HK-2 (cell line): ENCODE results near the gene OVAAL.

Experiments
- DNase-seq: peaks from one replicate; pipeline ENCODE4 v3.0.0-alpha.2; 2018; ENCODE audit not compliant: unreplicated experiment

Gene OVAAL

GRCh38 chr1:180571060-180571831 lies 12.5 kb downstream of the OVAAL start:
- no peak for DNase-seq

DNA sequence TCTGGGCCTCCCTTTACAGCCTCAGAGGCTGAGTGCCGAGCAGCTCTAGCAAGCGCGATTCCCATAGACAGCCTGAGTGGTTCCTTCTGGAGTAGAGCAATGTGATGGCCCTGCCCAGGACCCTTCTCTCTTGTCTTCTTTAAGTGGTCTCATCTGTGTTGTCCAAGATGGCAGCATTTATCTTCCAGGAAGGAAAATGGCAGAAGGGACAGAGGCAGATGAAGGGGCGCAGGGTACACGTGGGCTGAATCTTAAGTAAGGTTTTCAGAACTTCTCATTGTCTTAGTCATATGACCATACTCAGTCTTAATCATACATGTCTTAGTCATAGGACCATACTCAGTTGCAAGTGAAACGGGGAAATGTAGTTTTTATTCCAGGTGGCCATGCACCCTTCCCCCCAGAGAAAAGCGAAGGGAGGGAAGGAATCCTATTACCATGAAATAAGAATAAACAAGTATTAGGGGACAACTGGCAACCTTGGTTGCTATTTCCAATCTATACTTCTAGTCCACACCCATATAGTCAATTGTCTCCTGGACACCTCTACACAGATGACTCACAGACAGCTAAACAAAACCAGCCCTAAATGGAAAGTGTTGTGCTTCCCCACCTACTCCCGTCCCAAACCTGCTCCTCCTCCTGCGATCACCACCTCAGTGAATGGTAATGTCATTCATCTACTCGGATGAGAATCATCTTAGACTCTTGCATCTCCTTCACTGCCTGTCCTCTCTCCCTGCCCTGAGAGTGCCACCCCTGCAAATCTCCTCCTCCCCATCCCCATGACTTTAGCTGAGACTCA lies 13.3 kb downstream of the OVAAL start:
- DNase-seq: no peak

DNA sequence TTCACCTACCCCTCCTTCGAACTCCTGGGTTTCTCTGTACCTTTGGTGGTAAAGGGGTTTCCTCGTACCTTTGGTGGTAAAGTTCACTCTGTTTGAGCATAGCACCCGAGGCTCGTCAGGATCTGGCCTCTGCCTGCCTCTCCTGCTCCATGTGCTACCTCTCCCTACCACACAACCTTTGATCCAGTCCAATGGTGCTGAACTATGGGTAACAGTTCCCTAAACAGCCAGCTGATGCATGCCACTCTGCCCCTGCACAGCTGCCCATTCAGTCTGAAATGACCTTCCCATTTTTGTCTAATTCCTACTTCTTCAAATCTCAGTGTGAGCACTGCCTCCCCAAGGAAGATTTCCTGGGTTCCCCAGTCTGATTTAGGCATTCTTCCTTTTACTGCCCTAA lies 14.0 kb downstream of the OVAAL start:
- no peak for DNase-seq

GRCh38 chr1:180574031-180574713 lies 15.4 kb downstream of the OVAAL start:
- no peak for DNase-seq

DNA sequence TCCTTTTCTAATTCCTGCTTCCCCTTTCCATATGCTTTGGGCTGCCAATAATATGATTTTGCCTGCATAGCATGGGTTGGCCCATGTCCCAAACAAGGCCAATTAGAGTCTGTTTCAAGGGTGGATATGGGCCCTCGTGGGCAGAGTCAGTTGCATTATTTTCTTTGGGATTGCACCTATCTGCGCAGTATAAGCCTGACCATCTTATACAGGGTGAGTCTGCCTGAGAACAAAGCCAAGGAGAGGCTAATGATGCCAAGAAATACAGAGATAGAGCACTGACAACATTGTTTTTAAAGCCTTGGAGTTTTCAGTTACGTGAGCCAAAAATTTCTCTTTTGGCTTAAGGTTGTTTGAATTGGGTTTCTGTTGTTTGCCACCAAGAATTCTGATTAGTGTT lies 18.6 kb downstream of the OVAAL start:
- no peak for DNase-seq

DNA sequence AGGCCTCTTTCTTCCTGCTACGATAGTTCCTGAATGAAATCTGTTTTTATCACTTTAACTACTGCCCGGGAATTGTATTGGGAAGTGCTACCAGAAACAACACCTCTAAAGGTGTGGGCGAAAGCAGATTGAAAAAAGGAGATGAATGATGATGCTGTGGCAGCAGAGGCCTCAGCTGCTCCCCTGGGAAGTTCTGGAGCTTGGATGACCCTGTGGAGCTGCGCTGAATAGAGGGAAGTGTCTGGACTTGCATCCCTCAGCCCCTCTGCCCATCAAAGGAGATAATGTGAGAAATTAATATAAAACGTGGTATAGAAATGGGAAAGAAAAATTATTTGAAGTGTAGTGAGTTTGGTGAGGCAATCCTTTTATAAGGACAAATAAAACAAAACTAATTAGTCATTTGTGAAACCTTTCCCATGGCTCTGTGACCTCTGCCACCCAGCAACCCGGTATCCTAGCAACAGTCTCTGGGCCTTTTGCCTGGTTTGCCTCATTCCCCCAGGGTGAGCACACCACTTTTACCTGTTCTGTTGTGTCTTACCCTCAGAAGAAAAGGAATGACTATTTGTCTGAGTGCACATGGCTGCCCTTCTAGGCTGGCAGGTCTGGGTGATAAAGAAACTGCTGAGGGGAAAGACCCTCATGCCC lies 21.3 kb downstream of the OVAAL start:
- no peak for DNase-seq

DNA sequence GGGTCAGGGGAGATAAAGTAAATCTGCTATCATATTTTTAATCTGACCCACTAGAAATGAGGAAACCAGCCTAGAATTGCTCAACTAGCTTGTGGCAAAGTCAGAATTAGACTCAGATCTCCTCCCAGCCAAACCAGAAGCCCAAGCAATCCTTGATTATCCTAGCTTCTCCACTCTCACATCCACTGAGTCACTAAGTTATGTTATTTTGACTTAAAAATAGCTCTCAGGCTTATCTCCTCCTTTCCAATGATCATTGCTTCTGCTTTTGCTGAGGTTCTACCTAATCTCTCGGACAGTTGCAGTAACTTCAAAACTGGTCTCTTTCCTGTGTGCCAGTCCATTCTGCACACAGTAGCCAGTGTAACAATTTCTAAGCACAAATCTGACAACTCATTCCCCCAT lies 22.9 kb downstream of the OVAAL start:
- DNase-seq: no peak

GRCh38 chr1:180584869-180585268 lies 26.1 kb downstream of the OVAAL start:
- DNase-seq: no peak

DNA sequence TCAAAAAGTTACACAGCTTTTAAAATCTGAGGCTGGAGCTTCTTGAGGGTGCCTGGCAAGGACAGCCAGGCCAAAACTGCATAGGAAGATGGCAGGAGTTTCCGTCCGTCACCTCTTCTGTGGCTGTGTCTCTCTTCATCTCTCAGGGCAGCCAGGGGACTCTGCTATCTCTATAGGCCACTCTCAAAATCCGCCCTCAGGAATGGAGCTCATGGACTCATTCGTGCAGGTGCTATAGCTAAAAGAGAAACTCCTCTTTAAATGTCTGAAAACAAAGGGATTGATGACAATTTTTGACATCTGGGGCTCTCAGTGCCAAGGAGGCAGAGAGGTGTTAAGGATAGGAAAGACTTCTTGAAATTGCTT lies 27.2 kb downstream of the OVAAL start:
- no peak for DNase-seq

GRCh38 chr1:180586671-180587155 lies 27.9 kb downstream of the OVAAL start:
- DNase-seq: peak; percentile 69

- DNase-seq: no peak
Observed at GRCh38 chr1:180588121-180588520, 29.4 kb downstream of the OVAAL start.

DNA sequence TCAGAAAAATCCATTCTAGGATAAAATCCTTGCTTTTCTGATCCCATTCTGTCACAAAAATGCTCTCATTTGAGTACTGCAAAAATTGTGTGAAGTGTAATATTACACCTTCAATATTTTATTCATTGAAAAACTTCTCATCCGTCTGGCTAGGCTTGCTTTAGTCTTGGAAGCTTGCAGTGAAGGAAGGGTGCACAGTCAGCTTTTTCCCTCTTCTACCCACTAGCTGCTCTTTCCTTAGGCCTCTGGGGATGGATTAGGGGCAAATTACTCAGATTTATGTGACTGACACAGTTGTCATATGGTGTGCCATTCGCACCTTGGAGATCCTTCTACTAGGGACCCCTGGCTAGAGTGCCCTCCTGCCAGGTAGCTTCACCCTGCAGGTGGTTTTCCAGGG lies 32.1 kb downstream of the OVAAL start:
- DNase-seq: no peak

- no peak for DNase-seq
Observed at GRCh38 chr1:180593382-180593781, 34.6 kb downstream of the OVAAL start.

DNA sequence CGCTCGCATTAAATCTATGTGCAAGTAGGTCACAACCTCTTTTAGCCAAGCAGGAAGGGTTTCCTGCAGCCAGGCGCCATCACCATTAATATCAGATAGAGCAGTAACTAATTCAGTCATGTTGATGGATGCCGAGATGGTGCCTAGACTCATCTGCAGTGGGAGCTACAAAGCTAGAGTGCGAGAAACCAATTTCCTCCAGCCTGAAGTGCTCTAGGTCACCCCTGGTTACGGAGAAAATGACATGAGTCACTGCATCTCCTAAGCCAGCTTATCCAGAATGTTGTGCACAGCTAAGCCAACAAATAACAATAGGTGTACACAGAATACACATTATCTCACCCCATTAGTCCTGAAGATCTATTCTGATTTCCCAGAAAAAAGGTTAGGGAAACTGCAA lies 36.0 kb downstream of the OVAAL start:
- peak; percentile 32 for DNase-seq

DNA sequence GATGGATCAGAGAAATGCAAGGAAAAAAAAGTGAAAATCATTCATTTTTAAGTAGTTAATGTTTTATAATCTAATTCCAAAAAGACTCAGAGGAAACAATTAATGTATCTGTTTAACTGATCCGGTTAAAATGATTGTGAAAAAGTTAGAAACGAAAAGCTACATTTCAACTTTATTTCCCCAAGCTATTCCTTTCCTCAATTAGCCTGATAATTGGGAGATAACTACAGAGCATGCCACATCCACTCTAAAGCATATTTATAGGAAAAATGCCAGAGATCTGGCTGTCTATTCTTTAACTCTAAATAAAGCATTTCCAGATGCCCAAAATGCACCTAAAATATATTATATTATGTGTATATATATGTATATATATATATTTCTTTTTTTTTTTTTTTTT lies 37.2 kb downstream of the OVAAL start:
- DNase-seq: no peak

- DNase-seq: no peak
Observed at GRCh38 chr1:180597520-180597919, 38.8 kb downstream of the OVAAL start.

- DNase-seq: peak; percentile 71
Observed at GRCh38 chr1:180598333-180598974, 39.7 kb downstream of the OVAAL start.

DNA sequence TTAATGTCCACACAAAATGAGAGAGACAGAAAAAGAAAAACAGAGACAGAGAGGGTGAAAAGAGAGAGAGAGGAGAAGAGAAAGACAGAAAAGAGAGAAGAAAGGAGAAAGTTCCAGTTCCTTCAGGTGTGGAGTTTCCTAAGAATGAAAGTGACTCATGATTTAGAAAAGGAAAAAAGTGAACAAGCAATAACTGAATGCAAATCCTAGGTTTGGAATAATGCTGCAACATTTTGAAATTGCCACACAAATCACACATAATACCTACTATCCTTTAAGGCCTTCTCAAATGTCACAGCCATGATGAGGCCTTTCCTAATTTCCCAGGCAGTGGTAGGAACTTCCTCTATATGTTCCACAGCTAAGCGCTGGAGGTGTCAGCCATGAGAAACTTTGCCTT lies 41.6 kb downstream of the OVAAL start:
- DNase-seq: no peak

- no peak for DNase-seq
Observed at GRCh38 chr1:180601512-180601911, 42.7 kb downstream of the OVAAL start.

GRCh38 chr1:180603223-180603849 lies 44.6 kb downstream of the OVAAL start:
- DNase-seq: no peak

DNA sequence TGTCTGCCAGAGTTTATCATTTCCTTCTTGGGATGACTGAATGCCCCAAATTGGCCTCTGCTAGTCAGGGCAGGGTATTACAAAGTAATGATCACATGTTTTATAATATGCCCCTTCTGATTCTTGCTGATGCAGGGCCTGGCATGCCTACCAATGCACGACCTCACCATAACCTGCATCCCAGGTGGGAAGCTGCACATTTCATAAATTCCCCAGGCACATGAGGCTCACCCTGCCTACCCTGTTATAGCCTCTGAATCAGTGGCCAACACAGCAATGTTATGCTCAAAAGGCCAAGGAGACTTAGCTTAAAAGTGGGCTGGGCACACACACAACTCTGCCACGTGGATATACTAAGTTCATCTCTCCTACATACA lies 45.1 kb downstream of the OVAAL start:
- no peak for DNase-seq
